GM12878 (cell line): ENCODE results near the gene HYAL1.

Experiments
- POLR2AphosphoS2 ChIP-seq: IDR thresholded peaks from 2 replicates; pipeline ENCODE4 v1.6.1; 2011; ENCODE audit warnings: low read depth, mild to moderate bottlenecking, low read length, improper control_type of control experiment, moderate library complexity
- POLR2AphosphoS5 ChIP-seq: IDR thresholded peaks from 2 replicates; pipeline ENCODE4 v1.6.1; 2011; ENCODE audit warnings: mild to moderate bottlenecking, low read length, inconsistent platforms

- TF ChIP-seq POLR2AphosphoS5 (no peak), POLR2AphosphoS2 (no peak)
Measured at GRCh38 chr3:50345586-50346234, 42.3 kb upstream of the HYAL1 start, which contains the start of gene ZMYND10.
